Right cardiac atrium (tissue), 5 donors: Measurements from ENCODE around the gene ATF4. TPM values are rescaled to one million over a fixed set of nuclear protein-coding genes. Genes with fewer than 3 reads are reported as not detected.
A peak's percentile ranks its signal among the peaks of the same experiment; 100 is the strongest.
"Not testable (repeated sequence)": the region's sequence is repeated elsewhere in the genome, so short reads cannot be mapped to it uniquely, and the experiment has no call there.

Experiments used
- ATAC-seq, 2 donors: fragments of 200-7000 bp; cut with Tn5 transposase; one replicate each; pipeline versions ENCODE4 v1.8.0 to v1.9.1; 2020; ENCODE audit warnings: moderate library complexity in 2 of 2, mild to moderate bottlenecking in 1 of 2
- DNase-seq, 3 donors: peaks; one replicate each; pipeline ENCODE4 v3.0.0-alpha.2; 2020
- H3K27ac ChIP-seq: one replicate; pipeline ENCODE4 v1.5.1; 2013; ENCODE audit warnings: mild to moderate bottlenecking, low read length, control low read depth, moderate library complexity
- H3K27me3 ChIP-seq: one replicate; pipeline ENCODE4 v1.6.1; 2013; ENCODE audit not compliant: control insufficient read depth, insufficient read depth
- H3K4me1 ChIP-seq: one replicate; pipeline ENCODE4 v1.6.1; 2013; ENCODE audit warnings: low read length; ENCODE audit not compliant: control insufficient read depth, insufficient read depth
- H3K4me3 ChIP-seq: one replicate; pipeline ENCODE4 v1.5.1; 2013; ENCODE audit warnings: low read length, control low read depth
- H3K9me3 ChIP-seq: one replicate; pipeline ENCODE4 v1.6.1; 2013; ENCODE audit warnings: low read length; ENCODE audit not compliant: control insufficient read depth
- WGBS: extraction: QIAGEN DNeasy Blood & Tissue Kit; methylation state at CpG from one replicate; pipeline ENCODE4 v1.1.7; 2013; 5-methylcytosine and 5-hydroxymethylcytosine counted together
- intact Hi-C, 4 donors: fragments of 100-400 bp; cut with DNase I; formaldehyde crosslinking; loops; one replicate each; pipeline versions ENCODE4 v1.11.0 to v1.14.0; 2022 to 2023
- polyA plus RNA-seq: library from polyadenylated mRNA; stranded (reverse); fragments of 200-250 nt; gene quantifications from one replicate; pipeline ENCODE4 v1.2.3, GENCODE V29; 2013
- total RNA-seq, 4 donors: library from RNA; stranded (reverse); fragmentation: NEBNext Ultra II Directional; extraction: Animal tissue kit (Norgen Biotek cat#: 25700); gene quantifications; one replicate each; pipeline ENCODE4 v1.2.1, GENCODE V29; 2021
- donor health status: healthy with polysubstance abuse.
- donor health status: DM: no; HTN: yes; CAD: no.
- donor health status: DM: no; HTN: no; CAD: no.
- donor health status: DM: no; HTN: yes; CAD: no; lungs with severe emphysema.
- donor health status: DM: yes; HTN: yes; CAD: no.

Gene ATF4
- total and polyA plus RNA-seq, 5 donors: 156 to 254 (median 193) TPM

DNA sequence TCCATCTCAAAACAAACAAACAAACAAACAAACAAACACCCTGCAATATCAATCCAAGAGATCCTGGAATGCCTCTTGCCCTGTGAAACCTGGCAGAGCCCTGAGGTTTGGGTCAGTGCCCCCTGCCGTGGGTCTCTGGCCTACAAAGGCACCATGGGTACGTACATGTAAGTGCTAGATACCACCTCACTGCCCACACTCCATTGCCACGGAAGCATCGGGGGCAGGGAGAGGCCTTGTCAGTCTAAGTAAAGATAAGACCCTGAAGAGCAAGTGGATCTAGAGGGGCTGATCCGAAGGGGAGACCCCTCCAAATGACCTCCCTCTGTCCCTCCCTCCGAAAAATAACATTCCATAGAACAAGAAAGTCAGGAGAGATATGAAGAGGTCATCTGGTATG is 20.3 kb upstream of the ATF4 start:
- DNase-seq (peak in 2 of 3 donors; percentile 31 to 46), ATAC-seq (no peak)
- Histone ChIP-seq H3K4me1 (peaks cover 8% of the 10 kb centered on the region), H3K27ac (no peak overlapping the region), H3K9me3 (no peaks in the 10 kb centered on the region), H3K4me3 (no peak overlapping the region), H3K27me3 (no peaks in the 10 kb centered on the region)
- intact Hi-C loops: loop anchor here in 1 of 4 donors (10.0 kb wide), 1 partner anchor 115 kb away; no protein-coding TSS in a partner anchor
- WGBS: 60% methylated on average over 6 of the region's 6 CpGs

GRCh38 chr22:39501644-39502108 is 18.7 kb upstream of the ATF4 start:
- peak overlapping the region; percentile 86 for H3K4me3 ChIP-seq
- intact Hi-C loops: loop anchor here in 1 of 4 donors (10.0 kb wide), 1 partner anchor 117 kb away; no protein-coding TSS in a partner anchor
- no peaks in the 10 kb centered on the region for H3K27me3 ChIP-seq
- peaks cover 8% of the 10 kb centered on the region for H3K4me1 ChIP-seq
- 25% methylated on average over 13 of the region's 13 CpGs for WGBS
- H3K27ac ChIP-seq: peak overlapping the region; percentile 95
- DNase-seq (peak in 1 of 3 donors; percentile 16), ATAC-seq (no peak)
- H3K9me3 ChIP-seq: no peaks in the 10 kb centered on the region

GRCh38 chr22:39502109-39502788 is 18.1 kb upstream of the ATF4 start, which contains the start of gene MIEF1:
TSS of gene MIEF1 (plus strand) at chr22:39502290. CDS start at chr22:39511295, 9,005 bp downstream.
- no peaks in the 10 kb centered on the region for H3K27me3 ChIP-seq
- intact Hi-C loops: loop anchor here in 1 of 4 donors (10.0 kb wide), 1 partner anchor 117 kb away; no protein-coding TSS in a partner anchor
- no peaks in the 10 kb centered on the region for H3K9me3 ChIP-seq
- peaks cover 8% of the 10 kb centered on the region for H3K4me1 ChIP-seq
- ATAC-seq (peak; percentile 97 to 98), DNase-seq (peak; percentile 98 to 99 (median 99))
- H3K4me3 ChIP-seq: peak within 1 kb of the TSS; percentile 86
- H3K27ac ChIP-seq: peak within 1 kb of the TSS; percentile 95
- WGBS: under 1% methylated on average over 58 of the region's 58 CpGs

DNA sequence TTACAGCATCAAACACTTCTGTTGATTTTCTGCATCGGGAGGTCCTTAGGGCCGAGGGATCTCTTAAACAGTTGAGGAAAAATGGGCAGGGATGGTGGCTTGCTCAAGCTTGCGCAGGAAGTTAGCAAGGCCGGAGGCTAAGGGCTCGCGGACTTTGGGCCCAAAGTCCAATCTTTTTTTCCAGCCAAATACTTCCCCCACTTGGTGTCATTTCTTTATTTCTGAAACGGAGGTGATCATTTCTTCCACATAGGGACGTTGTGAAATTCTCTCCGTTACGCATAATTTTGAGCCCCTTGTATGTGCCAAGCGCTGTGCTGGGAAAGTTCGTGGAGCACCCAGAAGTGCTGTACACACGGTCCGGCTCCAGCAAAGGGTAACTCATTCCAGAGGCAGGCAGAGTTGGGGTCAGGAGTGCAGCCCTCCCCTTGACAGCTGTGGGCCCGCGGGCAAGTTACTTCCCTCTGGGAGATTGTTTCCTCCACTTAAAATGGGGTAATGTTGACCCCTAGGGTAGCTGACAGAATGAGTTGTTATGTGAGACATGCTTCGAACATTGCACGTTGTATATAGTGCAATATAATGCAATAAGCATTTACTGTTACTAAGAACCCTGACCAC is 17.5 kb upstream of the ATF4 start:
- ATAC-seq (no peak), DNase-seq (peak in 2 of 3 donors; percentile 26 to 35)
- Histone ChIP-seq H3K4me3 (peak overlapping the region; percentile 86), H3K27me3 (no peaks in the 10 kb centered on the region), H3K9me3 (no peaks in the 10 kb centered on the region), H3K27ac (peak overlapping the region; percentile 80), H3K4me1 (peaks cover 8% of the 10 kb centered on the region)
- WGBS: 7% methylated on average over 18 of the region's 18 CpGs
- intact Hi-C loops: loop anchor here in 1 of 4 donors (10.0 kb wide), 1 partner anchor 118 kb away; no protein-coding TSS in a partner anchor

GRCh38 chr22:39503630-39504029 is 16.7 kb upstream of the ATF4 start:
- Histone ChIP-seq H3K27me3 (no peaks in the 10 kb centered on the region), H3K9me3 (no peaks in the 10 kb centered on the region), H3K27ac (no peak overlapping the region), H3K4me1 (peaks cover 6% of the 10 kb centered on the region), H3K4me3 (peak overlapping the region; percentile 86)
- no peak for DNase-seq
- no peak for ATAC-seq
- WGBS: 63% methylated on average over 6 of the region's 6 CpGs
- intact Hi-C loops: loop anchor here in 1 of 4 donors (10.0 kb wide), 1 partner anchor 119 kb away; no protein-coding TSS in a partner anchor

- intact Hi-C loops: loop anchor here in 1 of 4 donors (10.0 kb wide), 1 partner anchor 119 kb away; no protein-coding TSS in a partner anchor
- no peak for ATAC-seq
- Histone ChIP-seq H3K4me3 (no peak overlapping the region), H3K9me3 (no peaks in the 10 kb centered on the region), H3K27me3 (no peaks in the 10 kb centered on the region), H3K4me1 (peaks cover 6% of the 10 kb centered on the region), H3K27ac (no peak overlapping the region)
- 91% methylated on average over 16 of the region's 16 CpGs for WGBS
- DNase-seq: peak in 2 of 3 donors; percentile 7 to 56
Observed at GRCh38 chr22:39504071-39504470, 16.3 kb upstream of the ATF4 start.

- not testable (repeated sequence) for H3K27ac ChIP-seq, ATAC-seq, H3K4me1 ChIP-seq, H3K4me3 ChIP-seq, H3K27me3 ChIP-seq, H3K9me3 ChIP-seq
- 72% methylated on average over 10 of the region's 10 CpGs for WGBS
- DNase-seq: peak in 1 of 3 donors; percentile 10
- intact Hi-C loops: loop anchor here in 1 of 4 donors (10.0 kb wide), 1 partner anchor 122 kb away; no protein-coding TSS in a partner anchor
Observed at GRCh38 chr22:39507021-39507420, 13.3 kb upstream of the ATF4 start.

GRCh38 chr22:39508393-39508792 is 12.0 kb upstream of the ATF4 start:
- peak in 1 of 3 donors; percentile 2 for DNase-seq
- no peak for ATAC-seq
- WGBS: 61% methylated on average over 4 of the region's 4 CpGs
- H3K27ac ChIP-seq: no peak overlapping the region
- no peaks in the 10 kb centered on the region for H3K9me3 ChIP-seq
- H3K4me1 ChIP-seq: peaks cover 2% of the 10 kb centered on the region
- intact Hi-C loops: loop anchor here in 1 of 4 donors (10.0 kb wide), 1 partner anchor 124 kb away; no protein-coding TSS in a partner anchor
- no peaks in the 10 kb centered on the region for H3K27me3 ChIP-seq
- no peak overlapping the region for H3K4me3 ChIP-seq

- no peaks in the 10 kb centered on the region for H3K27me3 ChIP-seq
- 91% methylated on average over 4 of the region's 4 CpGs for WGBS
- ATAC-seq: no peak
- intact Hi-C loops: loop anchor here in 2 of 4 donors (10.0 kb wide), 1 partner anchor 106 kb away; no protein-coding TSS in a partner anchor
- no peak overlapping the region for H3K27ac ChIP-seq
- no peak overlapping the region for H3K4me3 ChIP-seq
- no peak for DNase-seq
- no peaks in the 10 kb centered on the region for H3K9me3 ChIP-seq
- H3K4me1 ChIP-seq: peaks cover 2% of the 10 kb centered on the region
Observed at GRCh38 chr22:39510529-39511149, 9.7 kb upstream of the ATF4 start.

- ATAC-seq (no peak), DNase-seq (peak in 1 of 3 donors; percentile 52)
- no peaks in the 10 kb centered on the region for H3K27me3 ChIP-seq
- intact Hi-C loops: loop anchor here in 2 of 4 donors (10.0 kb wide), 1 partner anchor 106 kb away; no protein-coding TSS in a partner anchor
- H3K4me1 ChIP-seq: peaks cover 2% of the 10 kb centered on the region
- WGBS: 92% methylated on average over 13 of the region's 13 CpGs
- H3K9me3 ChIP-seq: no peaks in the 10 kb centered on the region
- H3K27ac ChIP-seq: no peak overlapping the region
- H3K4me3 ChIP-seq: no peak overlapping the region
Observed at GRCh38 chr22:39511226-39511625, 9.1 kb upstream of the ATF4 start.
